MM.1S (cell line): ENCODE data around the gene LYRM4.

ENCODE experiments used
- DNase-seq: peaks from one replicate; pipeline ENCODE4 v3.0.0-alpha.2; 2015
- H2AFZ ChIP-seq: fragments of 300-600 bp; sonication (generic); 2 replicates; pipeline ENCODE4 v1.6.0; 2016; ENCODE audit warnings: antibody characterized with exemption, low read length
- H3F3A ChIP-seq: fragments of 300-600 bp; sonication (generic); 2 replicates; pipeline ENCODE4 v1.6.1; 2016; ENCODE audit warnings: mild to moderate bottlenecking, antibody characterized with exemption, low read length, moderate library complexity, mixed read lengths; ENCODE audit not compliant: insufficient read depth
- H3K27ac ChIP-seq: fragments of 300-600 bp; sonication (generic); 2 replicates; pipeline ENCODE4 v1.5.1; 2016; ENCODE audit warnings: mild to moderate bottlenecking, low read length
- H3K27me3 ChIP-seq: fragments of 300-600 bp; sonication (generic); replicated peaks from 2 replicates; pipeline ENCODE4 v1.6.0; 2016; ENCODE audit warnings: low read length; ENCODE audit not compliant: insufficient read depth
- H3K36me3 ChIP-seq: fragments of 300-600 bp; sonication (generic); replicated peaks from 2 replicates; pipeline ENCODE4 v1.6.1; 2016; ENCODE audit warnings: mild to moderate bottlenecking, low read length, mixed read lengths; ENCODE audit not compliant: insufficient read depth
- H3K4me1 ChIP-seq: fragments of 300-600 bp; sonication (generic); 2 replicates; pipeline ENCODE4 v1.6.1; 2016; ENCODE audit warnings: low read length, mixed read lengths
- H3K4me2 ChIP-seq: fragments of 300-600 bp; sonication (generic); 2 replicates; pipeline ENCODE4 v1.6.0; 2016; ENCODE audit warnings: low read depth, low read length
- H3K4me3 ChIP-seq: fragments of 300-600 bp; sonication (generic); 2 replicates; pipeline ENCODE4 v1.5.1; 2016; ENCODE audit warnings: low read length, mixed read lengths
- H3K79me2 ChIP-seq: fragments of 300-600 bp; sonication (generic); 2 replicates; pipeline ENCODE4 v1.6.1; 2016; ENCODE audit warnings: mixed run types, low read length, mixed read lengths
- H3K9ac ChIP-seq: fragments of 300-600 bp; sonication (generic); 2 replicates; pipeline ENCODE4 v1.6.1; 2016; ENCODE audit warnings: low read length, mixed read lengths
- H3K9me2 ChIP-seq: fragments of 300-600 bp; sonication (generic); replicated peaks from 2 replicates; pipeline ENCODE4 v1.6.1; 2016; ENCODE audit warnings: mild to moderate bottlenecking, low read length, mixed read lengths; ENCODE audit not compliant: insufficient read depth
- H3K9me3 ChIP-seq: fragments of 300-600 bp; sonication (generic); replicated peaks from 2 replicates; pipeline ENCODE4 v1.6.1; 2016; ENCODE audit warnings: mild to moderate bottlenecking, low read length, mixed read lengths; ENCODE audit not compliant: insufficient read depth
- H4K20me1 ChIP-seq: fragments of 300-600 bp; sonication (generic); 2 replicates; pipeline ENCODE4 v1.6.1; 2016; ENCODE audit warnings: mild to moderate bottlenecking, low read length, moderate library complexity, mixed read lengths; ENCODE audit not compliant: insufficient read depth
- EZH2 ChIP-seq: fragments of 300-600 bp; sonication (generic); optimal IDR thresholded peaks from 2 replicates; pipeline ENCODE3; 2017; ENCODE audit warnings: low read depth, mild to moderate bottlenecking, antibody characterized with exemption, low read length, mixed read lengths
- EZH2phosphoT487 ChIP-seq: fragments of 300-600 bp; sonication (generic); IDR thresholded peaks from 2 replicates; pipeline ENCODE4 v1.6.1; 2018; ENCODE audit warnings: antibody characterized with exemption, low read length
- TF ChIP-seq, protein P1 (sequence below): fragments of 300-600 bp; sonication (generic); IDR thresholded peaks from 2 replicates; pipeline ENCODE4 v1.5.1; 2016; ENCODE audit warnings: antibody characterized with exemption, low read length, mixed read lengths

LYRM4 gene

DNA sequence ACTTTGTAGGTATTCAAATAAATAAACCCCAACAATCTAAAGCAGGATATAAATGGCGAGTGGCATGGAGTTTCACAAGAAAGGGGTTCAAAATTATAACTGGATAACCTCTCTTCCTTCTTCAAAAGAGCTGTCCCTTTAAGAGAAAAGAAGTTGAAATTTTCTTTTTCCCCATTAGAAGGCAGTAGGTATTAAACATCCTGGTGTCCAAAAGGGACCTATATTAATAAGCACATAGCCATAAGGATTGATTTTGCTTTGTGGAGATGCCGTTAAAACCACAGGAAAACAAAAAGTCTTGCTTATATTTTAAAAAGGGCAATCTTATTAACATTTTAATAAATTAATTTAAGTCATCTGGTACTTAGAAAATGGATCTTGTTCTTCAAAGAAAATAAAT is 76.5 kb downstream of the LYRM4 start:
- DNase-seq = no peak
- Histone ChIP-seq H3K9me3 (no peaks in the 10 kb centered on the region), H3K4me1 (no peaks in the 10 kb centered on the region), H3F3A (no peaks in the 10 kb centered on the region), H2AFZ (no peak overlapping the region), H3K9ac (no peak overlapping the region), H3K4me3 (no peak overlapping the region), H3K9me2 (no peaks in the 10 kb centered on the region), H3K27me3 (no peaks in the 10 kb centered on the region), H3K79me2 (no peaks in the 10 kb centered on the region), H3K36me3 (no peaks in the 10 kb centered on the region), H4K20me1 (no peaks in the 10 kb centered on the region), H3K4me2 (no peak overlapping the region), H3K27ac (no peak overlapping the region)
- TF ChIP-seq EZH2 (no peak), EZH2phosphoT487 (no peak)
- TF ChIP-seq, protein P1, sequence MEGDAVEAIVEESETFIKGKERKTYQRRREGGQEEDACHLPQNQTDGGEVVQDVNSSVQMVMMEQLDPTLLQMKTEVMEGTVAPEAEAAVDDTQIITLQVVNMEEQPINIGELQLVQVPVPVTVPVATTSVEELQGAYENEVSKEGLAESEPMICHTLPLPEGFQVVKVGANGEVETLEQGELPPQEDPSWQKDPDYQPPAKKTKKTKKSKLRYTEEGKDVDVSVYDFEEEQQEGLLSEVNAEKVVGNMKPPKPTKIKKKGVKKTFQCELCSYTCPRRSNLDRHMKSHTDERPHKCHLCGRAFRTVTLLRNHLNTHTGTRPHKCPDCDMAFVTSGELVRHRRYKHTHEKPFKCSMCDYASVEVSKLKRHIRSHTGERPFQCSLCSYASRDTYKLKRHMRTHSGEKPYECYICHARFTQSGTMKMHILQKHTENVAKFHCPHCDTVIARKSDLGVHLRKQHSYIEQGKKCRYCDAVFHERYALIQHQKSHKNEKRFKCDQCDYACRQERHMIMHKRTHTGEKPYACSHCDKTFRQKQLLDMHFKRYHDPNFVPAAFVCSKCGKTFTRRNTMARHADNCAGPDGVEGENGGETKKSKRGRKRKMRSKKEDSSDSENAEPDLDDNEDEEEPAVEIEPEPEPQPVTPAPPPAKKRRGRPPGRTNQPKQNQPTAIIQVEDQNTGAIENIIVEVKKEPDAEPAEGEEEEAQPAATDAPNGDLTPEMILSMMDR = no peak

DNA sequence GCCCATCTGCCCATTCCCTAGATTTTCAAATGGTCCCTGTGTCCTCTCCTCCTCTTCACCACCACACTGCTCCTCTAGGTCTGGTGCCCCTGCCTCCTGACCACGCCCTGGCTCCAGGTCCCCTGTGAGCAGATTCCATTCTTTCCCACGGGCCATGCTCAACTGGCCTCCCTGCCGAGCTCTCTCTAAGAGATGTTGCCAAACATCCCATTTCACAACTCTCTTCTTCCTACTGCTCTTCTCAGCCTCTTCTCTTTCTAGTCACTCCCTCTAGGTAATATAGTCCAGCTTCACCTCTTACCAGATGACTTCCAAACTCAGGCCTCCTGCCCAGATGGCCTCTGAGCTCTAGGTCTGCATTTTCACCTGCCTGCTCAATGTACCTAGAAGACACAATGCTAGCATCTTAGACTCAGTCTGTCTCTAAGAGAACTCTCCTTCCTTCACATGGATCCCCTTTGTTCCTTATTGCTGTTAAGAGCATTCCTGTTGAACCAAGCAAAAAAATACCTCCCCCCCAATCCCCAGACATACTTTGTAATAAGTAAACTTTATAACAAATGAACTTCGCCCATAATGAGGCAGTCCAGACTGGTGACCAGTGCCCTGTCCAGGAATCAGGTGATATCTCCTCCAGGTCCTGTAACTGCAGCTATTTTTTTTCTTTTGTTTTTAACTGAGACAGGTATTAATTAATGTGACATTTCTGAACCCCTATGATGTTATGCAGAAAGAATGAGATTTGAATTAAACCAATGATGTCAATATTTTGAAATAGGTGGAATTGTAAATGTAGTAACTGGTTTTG is 79.0 kb downstream of the LYRM4 start:
- Histone ChIP-seq H3K4me3 (no peak overlapping the region), H2AFZ (no peak overlapping the region), H3K79me2 (no peaks in the 10 kb centered on the region), H3K27ac (no peak overlapping the region), H3K4me2 (no peak overlapping the region), H3K36me3 (no peaks in the 10 kb centered on the region), H4K20me1 (no peaks in the 10 kb centered on the region), H3K9me2 (no peaks in the 10 kb centered on the region), H3K9me3 (no peaks in the 10 kb centered on the region), H3K9ac (no peak overlapping the region), H3F3A (no peaks in the 10 kb centered on the region), H3K4me1 (no peaks in the 10 kb centered on the region), H3K27me3 (no peaks in the 10 kb centered on the region)
- TF ChIP-seq EZH2 (no peak), EZH2phosphoT487 (no peak)
- TF ChIP-seq, protein P1 = no peak
- no peak for DNase-seq

DNA sequence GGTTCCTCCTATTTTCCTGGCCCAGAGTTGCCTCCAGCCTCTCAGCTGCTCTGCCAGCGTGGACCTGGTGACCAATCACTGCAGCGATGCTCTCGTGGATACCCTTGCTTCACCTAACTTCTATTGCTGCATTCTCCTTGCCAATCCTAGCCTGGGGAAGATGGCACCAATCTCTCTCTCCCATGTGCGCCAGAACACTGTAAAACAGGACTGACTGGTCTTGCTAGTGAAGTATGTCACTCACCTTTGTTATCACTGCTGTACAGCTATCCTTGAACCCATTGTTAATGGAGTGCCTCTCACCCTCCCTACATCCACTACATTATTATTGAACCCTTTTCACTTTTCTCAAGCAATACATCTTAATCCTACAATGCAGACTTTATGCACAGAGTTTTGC is 80.1 kb downstream of the LYRM4 start:
- H3K9me3 ChIP-seq = no peaks in the 10 kb centered on the region
- H3K27ac ChIP-seq = no peak overlapping the region
- TF ChIP-seq, protein P1 = no peak
- TF ChIP-seq EZH2phosphoT487 (no peak), EZH2 (no peak)
- no peaks in the 10 kb centered on the region for H3K27me3 ChIP-seq
- peaks cover 6% of the 10 kb centered on the region for H3K4me1 ChIP-seq
- no peak overlapping the region for H3K4me2 ChIP-seq
- no peak overlapping the region for H3K4me3 ChIP-seq
- no peaks in the 10 kb centered on the region for H3K79me2 ChIP-seq
- no peaks in the 10 kb centered on the region for H4K20me1 ChIP-seq
- no peak overlapping the region for H2AFZ ChIP-seq
- H3K36me3 ChIP-seq = no peaks in the 10 kb centered on the region
- no peak overlapping the region for H3K9ac ChIP-seq
- no peaks in the 10 kb centered on the region for H3K9me2 ChIP-seq
- DNase-seq = no peak
- no peaks in the 10 kb centered on the region; the same call in 1 of the 2 replicates for H3F3A ChIP-seq
